ENCODE data around the gene GLE1. TPM values are rescaled to one million over a fixed set of nuclear protein-coding genes. Genes with fewer than 3 reads are reported as not detected.

The GLE1 gene
- total and polyA plus RNA-seq, 2 donors (not counting 3 experiments of a cell fraction or from before 2014, with no cell fraction given): 13.0 to 22.6 TPM

- CTCF ChIA-PET: interaction anchor here (1.7 kb wide), 1 partner anchor 108 kb away, joined by 4 read pairs; no protein-coding TSS in a partner anchor
- Histone ChIP-seq H3K9ac (replicated peaks; ENCODE audit: extremely low read depth, insufficient read depth, low read length) (no peak overlapping the region), H3K36me3 (ENCODE audit: control insufficient read depth in 2 of 2, extremely low read depth in 1 of 2, insufficient read depth in 2 of 2, low read length in 2 of 2) (peaks cover 0 to 2% of the 10 kb centered on the region in 2 experiments), H2AFZ (ENCODE audit: low read depth, low read length) (no peak overlapping the region), H3K9me3 (replicated peaks; ENCODE audit: control insufficient read depth, insufficient read depth, low read length) (no peaks in the 10 kb centered on the region), H3K9me1 (replicated peaks; ENCODE audit: control insufficient read depth, extremely low read depth, insufficient read depth, low read length) (no peaks in the 10 kb centered on the region), H3K4me1 (ENCODE audit: control insufficient read depth, extremely low read depth, insufficient read depth, low read length) (peaks cover 15% of the 10 kb centered on the region), H3K27ac (ENCODE audit: insufficient read depth, low read depth, low read length) (no peak overlapping the region), H3K27me3 (ENCODE audit: control insufficient read depth in 2 of 2, insufficient read depth in 2 of 2, low read length in 2 of 2) (no peaks in the 10 kb centered on the region), H3K4me2 (ENCODE audit: insufficient read depth, low read length) (no peak overlapping the region), H3K79me2 (ENCODE audit: control insufficient read depth, insufficient read depth, low read length) (no peaks in the 10 kb centered on the region), H3K4me3 (replicated peaks in 1 of 3; ENCODE audit: insufficient read depth in 1 of 3, low read depth in 1 of 3, low read length in 3 of 3) (no peak overlapping the region), H4K20me1 (replicated peaks; ENCODE audit: control insufficient read depth, extremely low read depth, insufficient read depth, low read length) (no peaks in the 10 kb centered on the region)
- FAIRE-seq: no peak
- DNase-seq (ENCODE audit: low read depth, low spot score): no peak
- dilution Hi-C loops (cut with MboI; ENCODE audit: extremely low pct_ligation_motif_present, low sequenced_read_pairs) (no loop called here), intact Hi-C loops (cut with micrococcal nuclease) (no loop called here)
- no TSS peak for BruUV-seq (replicated peaks)
- POLR2A ChIA-PET: no interaction called here
- no peak for TF ChIP-seq GATA2 (IDR thresholded peaks at IDR 0.05; ENCODE audit: insufficient read depth, insufficient read length, low read depth, low read length)
- TF ChIP-seq FOS (IDR thresholded peaks at IDR 0.05; ENCODE audit: borderline replicate concordance, insufficient read depth, low read length): no peak
- no peak for TF ChIP-seq JUN (IDR thresholded peaks at IDR 0.05; ENCODE audit: borderline replicate concordance, insufficient read depth, insufficient read length, low read depth)
- TF ChIP-seq CTCF (IDR thresholded peaks at IDR 0.05; ENCODE audit: extremely low read depth in 1 of 2, insufficient read depth in 1 of 2, low read depth in 1 of 2, low read length in 2 of 2): no peak
- no peak for TF ChIP-seq MYC (IDR thresholded peaks at IDR 0.05; ENCODE audit: low read depth, low read length)
- TF ChIP-seq EZH2 (IDR thresholded peaks at IDR 0.05; ENCODE audit: borderline replicate concordance, low read depth, low read length, severe bottlenecking): no peak
- no peak for TF ChIP-seq MAX (IDR thresholded peaks at IDR 0.05; ENCODE audit: insufficient read depth, insufficient read length)
- TF ChIP-seq POLR2A (IDR thresholded peaks at IDR 0.05; ENCODE audit: low read depth, low read length): no peak
- TF ChIP-seq POLR2AphosphoS5 (IDR thresholded peaks at IDR 0.05; ENCODE audit: insufficient read depth, low read depth, low read length): no peak
These were observed 42.0 kb downstream of the GLE1 start for GRCh38 chr9:128546504-128546903.

Measured in endothelial cell of umbilical vein (primary cell).